HepG2 (cell line): Measurements from ENCODE around the gene CSNK1A1. TPM values are rescaled to one million over a fixed set of nuclear protein-coding genes. Genes with fewer than 3 reads are reported as not detected.
A peak's percentile ranks its signal among the peaks of the same experiment; 100 is the strongest.

ENCODE experiments used
- ATAC-seq: fragments of 200-7000 bp; cut with Tn5 transposase; 3 replicates; pipeline ENCODE4 v1.9.1; 2020; ENCODE audit warnings: mild to moderate bottlenecking, moderate library complexity
- BruUV-seq: library from RNA; stranded (reverse); fragments of 400-500 nt; replicated peaks from 2 replicates; lab custom pipeline; 2021; lab: Mats Ljungman, UMichigan
- CTCF ChIA-PET: fragments of 300-600 bp; formaldehyde crosslinking; extraction: SDS; loops from one replicate; lab custom pipeline; 2021; ENCODE audit warnings: low total read pairs, inconsistent platforms, low intra/inter-chr PET ratio; lab: Yijun Ruan, JAX
- POLR2A ChIA-PET: fragments of 350-600 bp; sonication (Branson Sonifier 250); formaldehyde crosslinking; loops from one replicate; lab custom pipeline; 2020; ENCODE audit warnings: antibody characterized with exemption, inconsistent platforms; lab: Yijun Ruan, JAX
- DNase-seq: peaks from one replicate; pipeline ENCODE4 v3.0.0-alpha.2; 2015; ENCODE audit warnings: low spot score
- FAIRE-seq: peaks from 3 replicates; lab custom pipeline; 2011; peaks lifted over from hg19 to GRCh38; lab: Jason Lieb, UNC
- H2AFZ ChIP-seq: one replicate; pipeline ENCODE4 v1.6.1; 2011; ENCODE audit warnings: low read length, inconsistent platforms
- H3K27ac ChIP-seq: fragments of 300-600 bp; 3 replicates; pipeline ENCODE4 v1.8.0; 2011; ENCODE audit warnings: mixed run types, mild to moderate bottlenecking, mixed read lengths, low read length, inconsistent platforms; ENCODE audit not compliant: insufficient read depth; ENCODE audit errors: extremely low read length
- H3K27me3 ChIP-seq, 2 experiments: fragments of 200-600 bp in 1 of 2; 2 replicates in 1 of 2; 3 replicates in 1 of 2; pipeline versions ENCODE4 v1.6.0 to v1.8.0; 2011; ENCODE audit warnings: low read length in 2 of 2, mild to moderate bottlenecking in 2 of 2, moderate library complexity in 2 of 2, inconsistent platforms in 1 of 2; ENCODE audit not compliant: insufficient read depth in 2 of 2, control insufficient read depth in 1 of 2
- H3K36me3 ChIP-seq, 2 experiments: fragments of 200-600 bp in 1 of 2; replicated peaks in 1 of 2; 2 replicates in 1 of 2; 3 replicates in 1 of 2; pipeline versions ENCODE4 v1.5.1 to v1.8.0; 2011; ENCODE audit warnings: low read length in 2 of 2, inconsistent platforms in 1 of 2; ENCODE audit not compliant: insufficient read depth in 2 of 2, control insufficient read depth in 1 of 2
- H3K4me1 ChIP-seq: 2 replicates; pipeline ENCODE4 v1.5.1; 2012; ENCODE audit warnings: low read length, inconsistent platforms; ENCODE audit not compliant: insufficient read depth
- H3K4me2 ChIP-seq: 2 replicates; pipeline ENCODE4 v1.6.0; 2011; ENCODE audit warnings: low read depth, low read length, inconsistent platforms
- H3K4me3 ChIP-seq, 3 experiments: fragments of 200-600 bp in 1 of 3; sonication (generic), shearing (Covaris generic) in 1 of 3; replicated peaks in 1 of 3; 2 replicates each; pipeline ENCODE4 v1.5.1; 2011 to 2016; ENCODE audit warnings: low read length in 3 of 3, inconsistent platforms in 2 of 3, low read depth in 2 of 3, mild to moderate bottlenecking in 2 of 3, control low read depth in 1 of 3, mixed read lengths in 1 of 3; ENCODE audit not compliant: insufficient read depth in 1 of 3
- H3K79me2 ChIP-seq: one replicate; pipeline ENCODE4 v1.6.1; 2011; ENCODE audit warnings: low read length, inconsistent platforms; ENCODE audit not compliant: insufficient read depth
- H3K9ac ChIP-seq: 2 replicates; pipeline ENCODE4 v1.6.0; 2011; ENCODE audit warnings: mild to moderate bottlenecking, low read depth, low read length, inconsistent platforms; ENCODE audit not compliant: insufficient read depth
- H3K9me3 ChIP-seq: 2 replicates; pipeline ENCODE4 v1.5.1; 2012; ENCODE audit warnings: mild to moderate bottlenecking, low read length
- H4K20me1 ChIP-seq: 2 replicates; pipeline ENCODE4 v1.6.0; 2011; ENCODE audit warnings: inconsistent platforms, mild to moderate bottlenecking, low read length, moderate library complexity; ENCODE audit not compliant: insufficient read depth
- ARNT2 ChIP-seq: sonication (generic); formaldehyde crosslinking; IDR thresholded peaks from 2 replicates; pipeline ENCODE4 v1.8.0; 2022; ENCODE audit warnings: mild to moderate bottlenecking, low read depth, missing genetic modification reagents, moderate library complexity
- BHLHE40 ChIP-seq: IDR thresholded peaks from 2 replicates; pipeline ENCODE4 v1.6.1; 2011; ENCODE audit warnings: low read length, improper control_type of control experiment
- CBX2 ChIP-seq, 2 experiments: fragments of 200-600 bp in 1 of 2; sonication (generic); formaldehyde crosslinking in 1 of 2; IDR thresholded peaks; 2 replicates each; pipeline versions ENCODE4 v1.7.0 to v1.8.1; 2018 to 2022; ENCODE audit warnings: low read depth in 2 of 2, low read length in 1 of 2, mild to moderate bottlenecking in 1 of 2, missing genetic modification reagents in 1 of 2
- KMT2B ChIP-seq: IDR thresholded peaks from 2 replicates; pipeline ENCODE4 v1.6.1; 2016; ENCODE audit warnings: missing genetic modification reagents, missing compliant biosample characterization
- TFDP1 ChIP-seq: IDR thresholded peaks from 2 replicates; pipeline ENCODE4 v1.6.1; 2016; ENCODE audit warnings: missing compliant biosample characterization, missing genetic modification reagents, borderline replicate concordance
- TMF1 ChIP-seq: sonication (generic); formaldehyde crosslinking; IDR thresholded peaks from 2 replicates; pipeline ENCODE4 v1.8.1; 2022; ENCODE audit warnings: low read depth, missing genetic modification reagents
- ZNF451 ChIP-seq: sonication (generic); formaldehyde crosslinking; IDR thresholded peaks from 2 replicates; pipeline ENCODE4 v1.5.0; 2020; ENCODE audit warnings: mild to moderate bottlenecking, missing genetic modification reagents
- ZNF605 ChIP-seq: sonication (generic); formaldehyde crosslinking; IDR thresholded peaks from 2 replicates; pipeline ENCODE4 v1.8.0; 2022; ENCODE audit warnings: mild to moderate bottlenecking, missing genetic modification reagents
- ZNF609 ChIP-seq: sonication (generic); formaldehyde crosslinking; IDR thresholded peaks from 2 replicates; pipeline ENCODE4 v1.4.0; 2020; ENCODE audit warnings: mild to moderate bottlenecking, missing genetic modification reagents, borderline replicate concordance
- ZNF615 ChIP-seq: sonication (generic); formaldehyde crosslinking; IDR thresholded peaks from 2 replicates; pipeline ENCODE4 v1.5.0; 2020; ENCODE audit warnings: mild to moderate bottlenecking, missing genetic modification reagents, borderline replicate concordance
- WGBS: methylation state at CpG from one replicate; pipeline ENCODE4 v1.1.6; 2017; ENCODE audit warnings: low lambda C conversion rate; 5-methylcytosine and 5-hydroxymethylcytosine counted together
- in situ Hi-C: cut with HindIII; loops from 2 replicates; pipeline ENCODE4 v1.10.0; 2017; ENCODE audit warnings: low pct_unique_long_range_greater_than_20kb; ENCODE audit not compliant: extremely low pct_ligation_motif_present
- intact Hi-C: fragments of 100-400 bp; cut with micrococcal nuclease; formaldehyde crosslinking; loops from one replicate; pipeline ENCODE4 v1.10.0; 2022; ENCODE audit not compliant: unreplicated experiment
- polyA plus RNA-seq, 8 experiments: library from polyadenylated mRNA; depleted of rRNA in 3 of 8; stranded (reverse) in 7 of 8; unstranded in 1 of 8; fragments of >200 nt; fragmentation: Illumina TruSeq in 4 of 8; extraction: Trizol in 4 of 8; gene quantifications; 2 replicates each; pipeline versions ENCODE4 v1.2.1 to v1.2.3, GENCODE V29; 2011 to 2016; ENCODE audit warnings: low read depth in 4 of 8, missing spikeins in 1 of 8, mixed read lengths in 1 of 8; ENCODE audit not compliant: insufficient read depth in 1 of 8
- total RNA-seq, 5 experiments: library from RNA; depleted of rRNA; stranded (reverse); fragments of >200 nt; fragmentation: Illumina TruSeq; extraction: Trizol; gene quantifications; 2 replicates each; pipeline ENCODE4 v1.2.3, GENCODE V29; 2016; ENCODE audit warnings: low read depth in 1 of 5
- TF ChIP-seq, protein P1 (sequence below): sonication (generic); formaldehyde crosslinking; conservative IDR thresholded peaks from 2 replicates; pipeline ENCODE4 v1.8.0; 2022; ENCODE audit warnings: missing genetic modification reagents
- TF ChIP-seq, protein P2 (sequence below): sonication (generic); formaldehyde crosslinking; IDR thresholded peaks from 2 replicates; pipeline ENCODE4 v1.5.0; 2020; ENCODE audit warnings: mild to moderate bottlenecking, missing genetic modification reagents

The CSNK1A1 gene
- total and polyA plus RNA-seq, 2 of the 13 experiments (the other 11 are each of a cell fraction or from before 2014, with no cell fraction given), result 89.0 to 149 TPM

- TF ChIP-seq TFDP1 (CRISPR knock-in tag) (peak; percentile 77; the same call in 1 of the 2 replicates), KMT2B (CRISPR knock-in tag) (no peak), ZNF615 (CRISPR knock-in tag) (no peak), ZNF609 (CRISPR knock-in tag) (no peak), ZNF605 (CRISPR knock-in tag) (0 out of 2 replicates have a peak, but pooled peaks have one; percentile 36)
These were observed 77.0 kb downstream of the CSNK1A1 start (continued) for GRCh38 chr5:149474198-149474597.

- no peaks in the 10 kb centered on the region for H3K9me3 ChIP-seq
- no peaks in the 10 kb centered on the region for H3K79me2 ChIP-seq
- H3K4me3 ChIP-seq, result no peak overlapping the region
- no peak overlapping the region for H3K27ac ChIP-seq
- H3K9ac ChIP-seq, result no peak overlapping the region
- DNase-seq, result no peak
- FAIRE-seq, result no peak
- POLR2A ChIA-PET, result no interaction called here
- no peak overlapping the region for H3K4me2 ChIP-seq
- H4K20me1 ChIP-seq, result no peaks in the 10 kb centered on the region
- in situ Hi-C loops, result no loop called here
- ATAC-seq, result no peak
- no peak overlapping the region for H2AFZ ChIP-seq
- intact Hi-C loops, result no loop called here
- 90% methylated on average over 7 of the region's 7 CpGs for WGBS
- BruUV-seq, result no TSS peak
- H3K27me3 ChIP-seq, result no peaks in the 10 kb centered on the region
- peaks cover 76% of the 10 kb centered on the region for H3K4me1 ChIP-seq
- CTCF ChIA-PET, result no interaction called here
- no peaks in the 10 kb centered on the region for H3K36me3 ChIP-seq
- TF ChIP-seq CBX2 (IDR thresholded peaks at IDR 0.05; ENCODE audit: low read depth, low read length) (no peak), CBX2 (CRISPR knock-in tag; IDR thresholded peaks at IDR 0.05; ENCODE audit: low read depth) (no peak), BHLHE40 (no peak), ZNF451 (CRISPR knock-in tag) (no peak), ARNT2 (CRISPR knock-in tag) (no peak), TMF1 (CRISPR knock-in tag) (no peak)
- TF ChIP-seq, protein P1, sequence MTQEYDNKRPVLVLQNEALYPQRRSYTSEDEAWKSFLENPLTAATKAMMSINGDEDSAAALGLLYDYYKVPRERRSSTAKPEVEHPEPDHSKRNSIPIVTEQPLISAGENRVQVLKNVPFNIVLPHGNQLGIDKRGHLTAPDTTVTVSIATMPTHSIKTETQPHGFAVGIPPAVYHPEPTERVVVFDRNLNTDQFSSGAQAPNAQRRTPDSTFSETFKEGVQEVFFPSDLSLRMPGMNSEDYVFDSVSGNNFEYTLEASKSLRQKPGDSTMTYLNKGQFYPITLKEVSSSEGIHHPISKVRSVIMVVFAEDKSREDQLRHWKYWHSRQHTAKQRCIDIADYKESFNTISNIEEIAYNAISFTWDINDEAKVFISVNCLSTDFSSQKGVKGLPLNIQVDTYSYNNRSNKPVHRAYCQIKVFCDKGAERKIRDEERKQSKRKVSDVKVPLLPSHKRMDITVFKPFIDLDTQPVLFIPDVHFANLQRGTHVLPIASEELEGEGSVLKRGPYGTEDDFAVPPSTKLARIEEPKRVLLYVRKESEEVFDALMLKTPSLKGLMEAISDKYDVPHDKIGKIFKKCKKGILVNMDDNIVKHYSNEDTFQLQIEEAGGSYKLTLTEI, result no peak
- TF ChIP-seq, protein P2, sequence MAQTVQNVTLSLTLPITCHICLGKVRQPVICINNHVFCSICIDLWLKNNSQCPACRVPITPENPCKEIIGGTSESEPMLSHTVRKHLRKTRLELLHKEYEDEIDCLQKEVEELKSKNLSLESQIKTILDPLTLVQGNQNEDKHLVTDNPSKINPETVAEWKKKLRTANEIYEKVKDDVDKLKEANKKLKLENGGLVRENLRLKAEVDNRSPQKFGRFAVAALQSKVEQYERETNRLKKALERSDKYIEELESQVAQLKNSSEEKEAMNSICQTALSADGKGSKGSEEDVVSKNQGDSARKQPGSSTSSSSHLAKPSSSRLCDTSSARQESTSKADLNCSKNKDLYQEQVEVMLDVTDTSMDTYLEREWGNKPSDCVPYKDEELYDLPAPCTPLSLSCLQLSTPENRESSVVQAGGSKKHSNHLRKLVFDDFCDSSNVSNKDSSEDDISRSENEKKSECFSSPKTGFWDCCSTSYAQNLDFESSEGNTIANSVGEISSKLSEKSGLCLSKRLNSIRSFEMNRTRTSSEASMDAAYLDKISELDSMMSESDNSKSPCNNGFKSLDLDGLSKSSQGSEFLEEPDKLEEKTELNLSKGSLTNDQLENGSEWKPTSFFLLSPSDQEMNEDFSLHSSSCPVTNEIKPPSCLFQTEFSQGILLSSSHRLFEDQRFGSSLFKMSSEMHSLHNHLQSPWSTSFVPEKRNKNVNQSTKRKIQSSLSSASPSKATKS (CRISPR knock-in tag), result no peak
These were observed 77.8 kb downstream of the CSNK1A1 start for GRCh38 chr5:149473441-149473840.
